ENCODE results near the gene STK32A. TPM values are rescaled to one million over a fixed set of nuclear protein-coding genes. Genes with fewer than 3 reads are reported as not detected.

Gene STK32A
- polyA plus RNA-seq, 1 donor (not counting 4 experiments of a cell fraction or from before 2014, with no cell fraction given) = 0.01 TPM

GRCh38 chr5:147432323-147432722 lies 197.5 kb downstream of the STK32A start:
- H3K9ac ChIP-seq (ENCODE audit: control insufficient read depth, extremely low read depth, insufficient read depth, low read length) = no peak overlapping the region
- H3K36me3 ChIP-seq (ENCODE audit: control insufficient read depth in 2 of 2, extremely low read depth in 1 of 2, insufficient read depth in 2 of 2, low read length in 2 of 2) = no peaks in the 10 kb centered on the region
- no peaks in the 10 kb centered on the region for H3K9me3 ChIP-seq (ENCODE audit: control insufficient read depth, low read depth, low read length)
- H3K4me1 ChIP-seq (ENCODE audit: control insufficient read depth, extremely low read depth, insufficient read depth, low read length) = no peaks in the 10 kb centered on the region
- H3K4me2 ChIP-seq (ENCODE audit: control insufficient read depth, extremely low read depth, insufficient read depth, low read depth, low read length) = no peak overlapping the region
- H4K20me1 ChIP-seq (ENCODE audit: control insufficient read depth, extremely low read depth, insufficient read depth, low read length) = no peaks in the 10 kb centered on the region
- FAIRE-seq (no peak), DNase-seq (ENCODE audit: low read depth, low spot score) (no peak)
- no peak for TF ChIP-seq CTCF (optimal IDR thresholded peaks at IDR 0.05 in 1 of 3, IDR thresholded peaks at IDR 0.05 in 1 of 3, conservative IDR thresholded peaks at IDR 0.05 in 1 of 3; ENCODE audit: extremely low read depth in 1 of 3, insufficient read depth in 2 of 3, low read length in 3 of 3)
- TF ChIP-seq EZH2 (IDR thresholded peaks at IDR 0.05; ENCODE audit: low read length) = no peak
- no peaks in the 10 kb centered on the region for H3K27me3 ChIP-seq (ENCODE audit: control insufficient read depth, extremely low read depth, insufficient read depth, low read length)
- no peak overlapping the region for H2AFZ ChIP-seq (ENCODE audit: control insufficient read depth, low read length)
- dilution Hi-C loops (cut with MboI; ENCODE audit: extremely low pct_ligation_motif_present, low sequenced_read_pairs) = no loop called here
- H3K9me1 ChIP-seq (ENCODE audit: control insufficient read depth, extremely low read depth, insufficient read depth, low read length) = no peaks in the 10 kb centered on the region
- H3K27ac ChIP-seq (ENCODE audit: control insufficient read depth, insufficient read depth, low read length) = no peak overlapping the region
- H3K4me3 ChIP-seq (ENCODE audit: control insufficient read depth in 2 of 3, extremely low read depth in 1 of 3, insufficient read depth in 2 of 3, low read depth in 1 of 3, low read length in 3 of 3) = no peak overlapping the region
- H3K79me2 ChIP-seq (ENCODE audit: control insufficient read depth, insufficient read depth, low read length) = no peaks in the 10 kb centered on the region

GRCh38 chr5:147434049-147434448 lies 199.2 kb downstream of the STK32A start:
- H3K4me1 ChIP-seq (ENCODE audit: control insufficient read depth, extremely low read depth, insufficient read depth, low read length) = no peaks in the 10 kb centered on the region
- dilution Hi-C loops (cut with MboI; ENCODE audit: extremely low pct_ligation_motif_present, low sequenced_read_pairs) = no loop called here
- no peak overlapping the region for H2AFZ ChIP-seq (ENCODE audit: control insufficient read depth, low read length)
- no peaks in the 10 kb centered on the region for H3K36me3 ChIP-seq (ENCODE audit: control insufficient read depth in 2 of 2, extremely low read depth in 1 of 2, insufficient read depth in 2 of 2, low read length in 2 of 2)
- H4K20me1 ChIP-seq (ENCODE audit: control insufficient read depth, extremely low read depth, insufficient read depth, low read length) = no peaks in the 10 kb centered on the region
- no peaks in the 10 kb centered on the region for H3K27me3 ChIP-seq (ENCODE audit: control insufficient read depth, extremely low read depth, insufficient read depth, low read length)
- H3K79me2 ChIP-seq (ENCODE audit: control insufficient read depth, insufficient read depth, low read length) = no peaks in the 10 kb centered on the region
- H3K27ac ChIP-seq (ENCODE audit: control insufficient read depth, insufficient read depth, low read length) = no peak overlapping the region
- FAIRE-seq (no peak), DNase-seq (ENCODE audit: low read depth, low spot score) (no peak)
- TF ChIP-seq EZH2 (IDR thresholded peaks at IDR 0.05; ENCODE audit: low read length) (no peak), CTCF (optimal IDR thresholded peaks at IDR 0.05 in 1 of 3, IDR thresholded peaks at IDR 0.05 in 1 of 3, conservative IDR thresholded peaks at IDR 0.05 in 1 of 3; ENCODE audit: extremely low read depth in 1 of 3, insufficient read depth in 2 of 3, low read length in 3 of 3) (no peak)
- H3K4me3 ChIP-seq (ENCODE audit: control insufficient read depth in 2 of 3, extremely low read depth in 1 of 3, insufficient read depth in 2 of 3, low read depth in 1 of 3, low read length in 3 of 3) = no peak overlapping the region
- H3K9ac ChIP-seq (ENCODE audit: control insufficient read depth, extremely low read depth, insufficient read depth, low read length) = no peak overlapping the region
- H3K9me1 ChIP-seq (ENCODE audit: control insufficient read depth, extremely low read depth, insufficient read depth, low read length) = no peaks in the 10 kb centered on the region
- no peaks in the 10 kb centered on the region for H3K9me3 ChIP-seq (ENCODE audit: control insufficient read depth, low read depth, low read length)
- no peak overlapping the region for H3K4me2 ChIP-seq (ENCODE audit: control insufficient read depth, extremely low read depth, insufficient read depth, low read depth, low read length)

Data from keratinocyte (primary cell).